Keratinocyte (primary cell): Measurements from ENCODE around the gene KRT77. TPM values are rescaled to one million over a fixed set of nuclear protein-coding genes. Genes with fewer than 3 reads are reported as not detected.

ENCODE experiments used
- DNase-seq: peaks from one replicate; pipeline ENCODE4 v3.0.0-alpha.2; 2011; ENCODE audit warnings: low read depth, missing footprints, low spot score
- FAIRE-seq: peaks from 2 replicates; lab custom pipeline; 2011; peaks lifted over from hg19 to GRCh38; lab: Jason Lieb, UNC
- H2AFZ ChIP-seq: 2 replicates; pipeline ENCODE4 v1.6.0; 2012; ENCODE audit warnings: low read length, control low read depth, inconsistent platforms; ENCODE audit not compliant: control insufficient read depth
- H3K27ac ChIP-seq: 2 replicates; pipeline ENCODE4 v1.5.1; 2011; ENCODE audit warnings: low read length; ENCODE audit not compliant: control insufficient read depth, insufficient read depth
- H3K27me3 ChIP-seq: 3 replicates; pipeline ENCODE4 v1.6.0; 2011; ENCODE audit warnings: low read length; ENCODE audit not compliant: control insufficient read depth, insufficient read depth; ENCODE audit errors: extremely low read depth
- H3K36me3 ChIP-seq, 2 experiments: 2 replicates in 1 of 2; 3 replicates in 1 of 2; pipeline ENCODE4 v1.5.1; 2011; ENCODE audit warnings: low read length in 2 of 2, mild to moderate bottlenecking in 1 of 2; ENCODE audit not compliant: control insufficient read depth in 2 of 2, insufficient read depth in 2 of 2; ENCODE audit errors: extremely low read depth in 1 of 2
- H3K4me1 ChIP-seq: 3 replicates; pipeline ENCODE4 v1.5.1; 2011; ENCODE audit warnings: low read length; ENCODE audit not compliant: control insufficient read depth, insufficient read depth; ENCODE audit errors: extremely low read depth
- H3K4me2 ChIP-seq: 3 replicates; pipeline ENCODE4 v1.6.0; 2011; ENCODE audit warnings: low read depth, low read length; ENCODE audit not compliant: control insufficient read depth, insufficient read depth; ENCODE audit errors: extremely low read depth
- H3K4me3 ChIP-seq, 3 experiments: fragments of 200-600 bp in 1 of 3; sonication (generic) in 1 of 3; 2 replicates in 2 of 3; 3 replicates in 1 of 3; pipeline ENCODE4 v1.5.1; 2011 to 2016; ENCODE audit warnings: low read length in 3 of 3, mild to moderate bottlenecking in 3 of 3, control low read depth in 2 of 3, inconsistent platforms in 1 of 3, low read depth in 1 of 3, mixed read lengths in 1 of 3, mixed run types in 1 of 3, moderate library complexity in 1 of 3; ENCODE audit not compliant: control insufficient read depth in 2 of 3, insufficient read depth in 2 of 3; ENCODE audit errors: extremely low read depth in 1 of 3
- H3K79me2 ChIP-seq: 2 replicates; pipeline ENCODE4 v1.6.0; 2012; ENCODE audit warnings: low read length; ENCODE audit not compliant: control insufficient read depth, insufficient read depth
- H3K9ac ChIP-seq: 3 replicates; pipeline ENCODE4 v1.6.0; 2011; ENCODE audit warnings: low read length; ENCODE audit not compliant: control insufficient read depth, insufficient read depth; ENCODE audit errors: extremely low read depth
- H3K9me1 ChIP-seq: 3 replicates; pipeline ENCODE4 v1.6.0; 2011; ENCODE audit warnings: low read length; ENCODE audit not compliant: control insufficient read depth, insufficient read depth; ENCODE audit errors: extremely low read depth
- H3K9me3 ChIP-seq: 2 replicates; pipeline ENCODE4 v1.5.1; 2012; ENCODE audit warnings: low read depth, low read length; ENCODE audit not compliant: control insufficient read depth
- H4K20me1 ChIP-seq: 3 replicates; pipeline ENCODE4 v1.6.0; 2011; ENCODE audit warnings: low read length; ENCODE audit not compliant: control insufficient read depth, insufficient read depth; ENCODE audit errors: extremely low read depth
- EZH2 ChIP-seq: IDR thresholded peaks from one replicate; pipeline ENCODE4 v1.6.1; 2012; ENCODE audit warnings: inconsistent platforms, mild to moderate bottlenecking, low read length, moderate library complexity
- dilution Hi-C: fragments of 300-500 bp; cut with MboI; formaldehyde crosslinking; loops from one replicate; pipeline ENCODE4 v1.7.0; 2020; ENCODE audit warnings: low sequenced_read_pairs; ENCODE audit not compliant: extremely low pct_ligation_motif_present
- polyA plus RNA-seq, 5 experiments: library from polyadenylated mRNA; depleted of rRNA in 3 of 5; stranded (reverse) in 3 of 5; stranded (forward) in 1 of 5; unstranded in 1 of 5; fragments of >200 nt; gene quantifications; 1 replicate in 1 of 5; 2 replicates in 3 of 5; 3 replicates in 1 of 5; pipeline versions ENCODE4 v1.2.1 to v1.2.3, GENCODE V29; 2011 to 2012; ENCODE audit warnings: missing spikeins in 2 of 5, low read depth in 1 of 5, low replicate concordance in 1 of 5
- TF ChIP-seq, protein P1 (sequence below), 3 experiments: IDR thresholded peaks in 1 of 3; conservative IDR thresholded peaks in 1 of 3; optimal IDR thresholded peaks in 1 of 3; 2 replicates in 2 of 3; 3 replicates in 1 of 3; pipeline versions ENCODE3 to v1.5.1; 2011; ENCODE audit warnings: low read length in 3 of 3, mild to moderate bottlenecking in 3 of 3, moderate library complexity in 2 of 3, control low read depth in 1 of 3, inconsistent platforms in 1 of 3; ENCODE audit not compliant: insufficient read depth in 2 of 3; ENCODE audit errors: extremely low read depth in 1 of 3

KRT77 gene
- polyA plus RNA-seq, 1 donor (not counting 4 experiments of a cell fraction or from before 2014, with no cell fraction given), result 1.3 TPM

DNA sequence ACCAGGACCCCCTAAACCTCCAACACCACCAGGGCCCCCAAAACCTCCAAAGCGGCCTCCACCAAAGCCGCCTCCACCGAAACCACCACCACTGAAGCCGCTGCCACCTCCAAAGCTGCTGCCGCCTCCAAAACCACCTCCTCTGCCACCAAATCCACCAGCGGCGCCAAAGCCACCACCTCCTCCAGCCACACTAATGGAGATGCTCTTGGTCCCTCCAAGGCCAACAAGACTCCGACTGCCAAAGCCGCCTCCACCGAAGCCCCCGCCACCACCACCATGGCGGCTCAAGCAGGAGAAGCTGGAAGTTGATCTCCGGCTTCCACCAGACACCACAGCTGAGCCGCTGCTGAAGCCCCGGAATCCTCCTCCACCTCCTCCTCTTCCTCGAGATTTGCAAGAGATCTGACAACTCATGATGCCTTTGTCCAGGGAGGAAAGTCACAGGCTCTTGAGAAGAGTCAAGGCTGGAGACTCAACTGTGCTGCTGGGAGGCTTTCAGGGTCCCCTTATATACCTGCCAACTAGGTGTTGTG lies 51.5 kb downstream of the KRT77 start, which contains the start of gene KRT2:
Gene KRT2 (minus strand): TSS at position 486 of the 536 bp plus-strand sequence. CDS start 69 bp downstream, at position 417.
- TF ChIP-seq, protein P1, sequence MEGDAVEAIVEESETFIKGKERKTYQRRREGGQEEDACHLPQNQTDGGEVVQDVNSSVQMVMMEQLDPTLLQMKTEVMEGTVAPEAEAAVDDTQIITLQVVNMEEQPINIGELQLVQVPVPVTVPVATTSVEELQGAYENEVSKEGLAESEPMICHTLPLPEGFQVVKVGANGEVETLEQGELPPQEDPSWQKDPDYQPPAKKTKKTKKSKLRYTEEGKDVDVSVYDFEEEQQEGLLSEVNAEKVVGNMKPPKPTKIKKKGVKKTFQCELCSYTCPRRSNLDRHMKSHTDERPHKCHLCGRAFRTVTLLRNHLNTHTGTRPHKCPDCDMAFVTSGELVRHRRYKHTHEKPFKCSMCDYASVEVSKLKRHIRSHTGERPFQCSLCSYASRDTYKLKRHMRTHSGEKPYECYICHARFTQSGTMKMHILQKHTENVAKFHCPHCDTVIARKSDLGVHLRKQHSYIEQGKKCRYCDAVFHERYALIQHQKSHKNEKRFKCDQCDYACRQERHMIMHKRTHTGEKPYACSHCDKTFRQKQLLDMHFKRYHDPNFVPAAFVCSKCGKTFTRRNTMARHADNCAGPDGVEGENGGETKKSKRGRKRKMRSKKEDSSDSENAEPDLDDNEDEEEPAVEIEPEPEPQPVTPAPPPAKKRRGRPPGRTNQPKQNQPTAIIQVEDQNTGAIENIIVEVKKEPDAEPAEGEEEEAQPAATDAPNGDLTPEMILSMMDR (optimal IDR thresholded peaks at IDR 0.05 in 1 of 3, IDR thresholded peaks at IDR 0.05 in 1 of 3, conservative IDR thresholded peaks at IDR 0.05 in 1 of 3; ENCODE audit: extremely low read depth in 1 of 3, insufficient read depth in 2 of 3, low read length in 3 of 3), result no peak
- no peak for TF ChIP-seq EZH2
- Histone ChIP-seq H3K9ac (no peak within 1 kb of the TSS), H3K9me3 (peaks cover 2% of the 10 kb centered on the region), H4K20me1 (no peaks in the 10 kb centered on the region), H3K4me3 (no peak within 1 kb of the TSS), H3K27ac (no peak within 1 kb of the TSS), H3K4me2 (peak within 1 kb of the TSS; percentile 60), H3K79me2 (no peaks in the 10 kb centered on the region), H2AFZ (no peak within 1 kb of the TSS), H3K4me1 (peaks cover 15% of the 10 kb centered on the region), H3K27me3 (peaks cover 8% of the 10 kb centered on the region), H3K9me1 (no peaks in the 10 kb centered on the region), H3K36me3 (no peaks in the 10 kb centered on the region)
- FAIRE-seq (no peak), DNase-seq (no peak)
- dilution Hi-C loops, result no loop called here

DNA sequence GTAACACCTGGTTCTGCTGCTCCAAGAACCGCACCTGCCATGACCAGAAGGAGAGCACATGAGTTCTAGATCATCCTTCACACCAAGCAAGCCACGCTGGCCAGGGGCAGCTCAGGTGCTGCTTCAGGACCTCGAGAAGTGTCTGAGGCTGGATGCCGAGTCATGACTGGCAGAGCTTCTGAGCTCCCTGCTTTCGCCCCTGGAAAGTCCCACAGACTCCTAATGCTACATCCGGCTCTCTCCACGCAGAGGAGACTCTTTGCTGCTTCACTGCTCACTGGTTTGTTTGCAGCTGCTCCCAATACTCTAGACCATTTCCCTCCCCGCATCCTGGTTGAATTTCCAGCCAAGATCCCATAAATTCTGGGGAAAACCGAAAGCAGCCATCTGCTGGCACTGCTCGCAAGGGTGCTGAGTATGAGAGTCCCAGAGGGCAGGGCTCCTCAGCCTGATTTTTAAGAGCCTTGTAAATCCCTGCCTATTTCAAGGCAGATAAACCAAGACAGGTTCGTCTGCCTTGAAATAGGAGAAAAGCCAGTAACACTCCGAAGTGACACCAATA lies 52.7 kb downstream of the KRT77 start:
- no peak for DNase-seq
- H3K4me2 ChIP-seq, result peak overlapping the region; percentile 60
- no peak for TF ChIP-seq EZH2
- TF ChIP-seq, protein P1 (optimal IDR thresholded peaks at IDR 0.05 in 1 of 3, IDR thresholded peaks at IDR 0.05 in 1 of 3, conservative IDR thresholded peaks at IDR 0.05 in 1 of 3; ENCODE audit: extremely low read depth in 1 of 3, insufficient read depth in 2 of 3, low read length in 3 of 3), result no peak

More for the DNA sequence above, 52.7 kb downstream of the KRT77 start:
- Histone ChIP-seq H3K9me3 (peaks cover 2% of the 10 kb centered on the region), H3K9ac (no peak overlapping the region), H3K4me1 (peaks cover 11% of the 10 kb centered on the region), H2AFZ (peak overlapping the region; percentile 1), H3K4me3 (peak overlapping the region in 1 of 3 experiments; percentile 11), H3K9me1 (no peaks in the 10 kb centered on the region), H3K36me3 (no peaks in the 10 kb centered on the region), H4K20me1 (no peaks in the 10 kb centered on the region), H3K27ac (no peak overlapping the region), H3K27me3 (peaks cover 8% of the 10 kb centered on the region), H3K79me2 (no peaks in the 10 kb centered on the region)
- no peak for FAIRE-seq
- dilution Hi-C loops, result no loop called here
